Peyer's patch (tissue), 4 donors: Measurements from ENCODE around the gene CLEC2L.

ENCODE experiments used
- POLR2A ChIP-seq, 2 donors: fragments of 450-650 bp; IDR thresholded peaks; one replicate each; pipeline ENCODE4 v1.5.1; 2017; ENCODE audit warnings: antibody characterized with exemption in 2 of 2, mild to moderate bottlenecking in 2 of 2, moderate library complexity in 2 of 2
- TF ChIP-seq, protein P1 (sequence below), 6 experiments: fragments of 450-650 bp in 4 of 6; fragments of 200-600 bp in 2 of 6; sonication (generic) in 1 of 6; IDR thresholded peaks; one replicate each; pipeline ENCODE4 v1.5.1; 2017 to 2019; ENCODE audit warnings: antibody characterized with exemption in 6 of 6, mild to moderate bottlenecking in 3 of 6, moderate library complexity in 1 of 6

DNA sequence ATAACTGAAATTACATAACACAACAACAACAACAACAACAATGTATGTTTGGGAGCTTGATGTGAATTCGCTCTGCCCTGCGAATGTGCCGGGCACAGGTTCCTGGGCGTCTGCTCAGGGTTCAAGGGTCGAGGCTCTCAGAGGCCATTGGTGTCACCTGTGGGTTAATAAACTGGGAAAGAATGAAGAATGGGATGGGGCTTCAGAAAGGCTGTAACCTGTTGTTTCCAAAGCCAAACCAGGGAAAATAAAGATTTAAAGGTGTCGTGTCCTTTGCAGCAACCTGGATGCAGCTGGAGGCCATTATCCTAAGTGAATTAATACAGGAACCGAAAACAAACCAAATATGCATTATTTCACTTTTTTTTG lies 22.7 kb upstream of the CLEC2L start:
- TF ChIP-seq, protein P1, sequence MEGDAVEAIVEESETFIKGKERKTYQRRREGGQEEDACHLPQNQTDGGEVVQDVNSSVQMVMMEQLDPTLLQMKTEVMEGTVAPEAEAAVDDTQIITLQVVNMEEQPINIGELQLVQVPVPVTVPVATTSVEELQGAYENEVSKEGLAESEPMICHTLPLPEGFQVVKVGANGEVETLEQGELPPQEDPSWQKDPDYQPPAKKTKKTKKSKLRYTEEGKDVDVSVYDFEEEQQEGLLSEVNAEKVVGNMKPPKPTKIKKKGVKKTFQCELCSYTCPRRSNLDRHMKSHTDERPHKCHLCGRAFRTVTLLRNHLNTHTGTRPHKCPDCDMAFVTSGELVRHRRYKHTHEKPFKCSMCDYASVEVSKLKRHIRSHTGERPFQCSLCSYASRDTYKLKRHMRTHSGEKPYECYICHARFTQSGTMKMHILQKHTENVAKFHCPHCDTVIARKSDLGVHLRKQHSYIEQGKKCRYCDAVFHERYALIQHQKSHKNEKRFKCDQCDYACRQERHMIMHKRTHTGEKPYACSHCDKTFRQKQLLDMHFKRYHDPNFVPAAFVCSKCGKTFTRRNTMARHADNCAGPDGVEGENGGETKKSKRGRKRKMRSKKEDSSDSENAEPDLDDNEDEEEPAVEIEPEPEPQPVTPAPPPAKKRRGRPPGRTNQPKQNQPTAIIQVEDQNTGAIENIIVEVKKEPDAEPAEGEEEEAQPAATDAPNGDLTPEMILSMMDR (IDR thresholded peaks at IDR 0.05), result no peak
- no peak for TF ChIP-seq POLR2A (IDR thresholded peaks at IDR 0.05)
